A549 (cell line): ENCODE results near the gene KRTAP5-7. TPM values are rescaled to one million over a fixed set of nuclear protein-coding genes. Genes with fewer than 3 reads are reported as not detected.

Experiments used
- ATAC-seq, 2 experiments: fragments of 200-7000 bp in 1 of 2; fragments of >200 bp in 1 of 2; cut with Nextera tagmentation in 1 of 2; cut with Tn5 transposase in 1 of 2; 3 replicates each; pipeline versions ENCODE4 v1.8.0 to v1.9.1; 2018 to 2020; ENCODE audit warnings: mild to moderate bottlenecking in 1 of 2, moderate library complexity in 1 of 2
- CTCF ChIA-PET: fragments of 300-600 bp; sonication (Branson Sonifier 250); formaldehyde crosslinking; extraction: SDS; loops from one replicate; lab custom pipeline; 2021; ENCODE audit warnings: antibody characterized with exemption, inconsistent platforms; lab: Yijun Ruan, JAX
- POLR2A ChIA-PET: fragments of 350-600 bp; formaldehyde crosslinking; extraction: SDS; loops from one replicate; lab custom pipeline; 2021; ENCODE audit warnings: antibody characterized with exemption, inconsistent platforms; lab: Yijun Ruan, JAX
- DNase-seq, 2 experiments: peaks; one replicate each; pipeline versions ENCODE4 v3.0.0 to v3.0.0-alpha.2; 2011 to 2016; ENCODE audit warnings: low read depth in 1 of 2, low spot score in 1 of 2
- FAIRE-seq: peaks from 2 replicates; lab custom pipeline; 2011; peaks lifted over from hg19 to GRCh38; lab: Jason Lieb, UNC
- H3K27ac ChIP-seq, 2 experiments: fragments of >200 bp; sonication (Bioruptor Twin); formaldehyde crosslinking; 3 replicates each; pipeline ENCODE4 v1.5.1; 2016 to 2017
- H3K4me1 ChIP-seq: fragments of >200 bp; sonication (Bioruptor Twin); formaldehyde crosslinking; 3 replicates; pipeline ENCODE4 v1.6.1; 2016
- H3K4me2 ChIP-seq: fragments of >200 bp; sonication (Bioruptor Twin); formaldehyde crosslinking; 3 replicates; pipeline ENCODE4 v1.6.1; 2016
- H3K4me3 ChIP-seq: fragments of >200 bp; sonication (Bioruptor Twin); formaldehyde crosslinking; 3 replicates; pipeline ENCODE4 v1.5.1; 2016
- H3K9me3 ChIP-seq: fragments of >200 bp; sonication (Bioruptor Twin); formaldehyde crosslinking; 3 replicates; pipeline ENCODE4 v1.6.1; 2016
- BHLHE40 ChIP-seq: IDR thresholded peaks from 2 replicates; pipeline ENCODE4 v1.6.1; 2012; ENCODE audit warnings: low read depth, low read length, inconsistent platforms
- CBX2 ChIP-seq: fragments of 200-600 bp; sonication (generic); IDR thresholded peaks from 2 replicates; pipeline ENCODE4 v1.6.1; 2016; ENCODE audit warnings: low read depth, mild to moderate bottlenecking, borderline replicate concordance
- CEBPB ChIP-seq, 2 experiments: fragments of >200 bp in 1 of 2; sonication (Bioruptor Twin) in 1 of 2; formaldehyde crosslinking in 1 of 2; IDR thresholded peaks; 2 replicates each; pipeline ENCODE4 v1.6.1; 2012 to 2016
- CHD2 ChIP-seq: fragments of 150-350 bp; IDR thresholded peaks from 2 replicates; pipeline ENCODE4 v1.6.1; 2014; ENCODE audit warnings: low read length; ENCODE audit not compliant: partially characterized antibody
- EHF ChIP-seq: fragments of 250-450 bp; sonication (Bioruptor Pico); IDR thresholded peaks from 2 replicates; pipeline ENCODE4 v1.5.0; 2020; ENCODE audit warnings: mild to moderate bottlenecking
- EP300 ChIP-seq, 2 experiments: fragments of >200 bp; sonication (Bioruptor Twin); formaldehyde crosslinking; IDR thresholded peaks; 2 replicates in 1 of 2; 3 replicates in 1 of 2; pipeline ENCODE4 v1.6.1; 2016 to 2017
- FOSB ChIP-seq: fragments of 250-450 bp; sonication (Bioruptor Pico); IDR thresholded peaks from 2 replicates; pipeline ENCODE4 v1.5.0; 2020; ENCODE audit warnings: mild to moderate bottlenecking, moderate library complexity
- HEYL ChIP-seq: fragments of 250-450 bp; sonication (Bioruptor Pico); IDR thresholded peaks from 2 replicates; pipeline ENCODE4 v1.8.0; 2021; ENCODE audit warnings: mild to moderate bottlenecking, moderate library complexity
- HOXA7 ChIP-seq: fragments of 250-450 bp; sonication (Bioruptor Pico); IDR thresholded peaks from 2 replicates; pipeline ENCODE4 v1.5.0; 2020; ENCODE audit warnings: mild to moderate bottlenecking, moderate library complexity
- HOXB13 ChIP-seq: fragments of 250-450 bp; sonication (Bioruptor Pico); IDR thresholded peaks from 2 replicates; pipeline ENCODE4 v1.5.0; 2020; ENCODE audit warnings: low read depth, mild to moderate bottlenecking, moderate library complexity
- HOXB5 ChIP-seq: fragments of 250-450 bp; sonication (Bioruptor Pico); IDR thresholded peaks from 2 replicates; pipeline ENCODE4 v1.5.0; 2020; ENCODE audit warnings: mild to moderate bottlenecking, moderate library complexity
- KDM1A ChIP-seq: fragments of 200-600 bp; sonication (generic); IDR thresholded peaks from 2 replicates; pipeline ENCODE4 v1.6.1; 2016; ENCODE audit warnings: low read depth, mild to moderate bottlenecking
- KDM5A ChIP-seq: fragments of 200-600 bp; sonication (generic); IDR thresholded peaks from 2 replicates; pipeline ENCODE4 v1.6.1; 2016; ENCODE audit warnings: antibody characterized with exemption, mild to moderate bottlenecking
- MAX ChIP-seq: IDR thresholded peaks from 2 replicates; pipeline ENCODE4 v1.6.1; 2012
- NFE2L2 ChIP-seq: fragments of 150-350 bp; conservative IDR thresholded peaks from 2 replicates; pipeline ENCODE4 v1.6.1; 2014; ENCODE audit warnings: low read length
- NPAS2 ChIP-seq: fragments of 250-450 bp; sonication (Bioruptor Pico); IDR thresholded peaks from 2 replicates; pipeline ENCODE4 v1.8.0; 2022; ENCODE audit warnings: mild to moderate bottlenecking, moderate library complexity, borderline replicate concordance
- NR3C1 ChIP-seq: fragments of >200 bp; sonication (Bioruptor Twin); formaldehyde crosslinking; IDR thresholded peaks from 3 replicates; pipeline ENCODE4 v1.6.1; 2017
- PBX3 ChIP-seq: IDR thresholded peaks from 2 replicates; pipeline ENCODE4 v1.6.1; 2012
- POLR2A ChIP-seq: IDR thresholded peaks from 2 replicates; pipeline ENCODE4 v1.6.1; 2012; ENCODE audit warnings: mild to moderate bottlenecking, low read length
- RAD21 ChIP-seq, 2 experiments: fragments of >200 bp in 1 of 2; sonication (Bioruptor Twin) in 1 of 2; formaldehyde crosslinking in 1 of 2; IDR thresholded peaks in 1 of 2; conservative IDR thresholded peaks in 1 of 2; 2 replicates in 1 of 2; 3 replicates in 1 of 2; pipeline ENCODE4 v1.6.1; 2012 to 2018; ENCODE audit warnings: inconsistent platforms in 1 of 2
- RCOR1 ChIP-seq: fragments of 150-350 bp; IDR thresholded peaks from 2 replicates; pipeline ENCODE4 v1.6.1; 2014; ENCODE audit warnings: antibody characterized with exemption, low read length, low read depth
- RNF2 ChIP-seq: fragments of 200-600 bp; sonication (generic); IDR thresholded peaks from 2 replicates; pipeline ENCODE4 v1.6.1; 2016; ENCODE audit warnings: low read depth, mild to moderate bottlenecking, antibody characterized with exemption, moderate library complexity, borderline replicate concordance
- SMC3 ChIP-seq: fragments of >200 bp; sonication (Bioruptor Twin); formaldehyde crosslinking; IDR thresholded peaks from 3 replicates; pipeline ENCODE4 v1.6.1; 2018; ENCODE audit warnings: inconsistent platforms
- SREBF2 ChIP-seq: fragments of 450-650 bp; IDR thresholded peaks from 2 replicates; pipeline ENCODE4 v1.6.1; 2014; ENCODE audit warnings: mild to moderate bottlenecking, moderate library complexity
- TP53 ChIP-seq: fragments of 250-450 bp; sonication (Bioruptor Pico); IDR thresholded peaks from 2 replicates; pipeline ENCODE4 v1.5.0; 2021; ENCODE audit warnings: mild to moderate bottlenecking, moderate library complexity
- USF2 ChIP-seq: fragments of 450-650 bp; IDR thresholded peaks from 2 replicates; pipeline ENCODE4 v1.6.1; 2014; ENCODE audit warnings: antibody characterized with exemption
- ZFP36 ChIP-seq: fragments of 450-650 bp; IDR thresholded peaks from 2 replicates; pipeline ENCODE4 v1.6.1; 2014; ENCODE audit warnings: borderline replicate concordance; ENCODE audit not compliant: partially characterized antibody
- WGBS: methylation state at CpG from one replicate; pipeline ENCODE4 v1.1.6; 2017; ENCODE audit errors: missing lambda C conversion rate; 5-methylcytosine and 5-hydroxymethylcytosine counted together
- polyA plus RNA-seq, 4 experiments: library from polyadenylated mRNA; depleted of rRNA in 3 of 4; stranded (reverse); fragments of >200 nt; fragmentation: RNase III in 1 of 4; extraction: RNeasy Plus Mini Kit Qiagen cat#74134 plus additional on column Dnase treatment in 1 of 4; gene quantifications; 2 replicates in 3 of 4; 3 replicates in 1 of 4; pipeline ENCODE4 v1.2.3, GENCODE V29; 2011 to 2017

KRTAP5-7 gene
- polyA plus RNA-seq, 2 of the 4 experiments (the other 2 are of a cell fraction) = not detected

- H3K4me1 ChIP-seq = no peaks in the 10 kb centered on the region
- 91% methylated on average over 5 of the region's 5 CpGs for WGBS
- ChIA-PET CTCF (interaction anchor here (0.9 to 1.5 kb wide), 3 partner anchors 13 to 1193 kb away, joined by 3 read pairs; no protein-coding TSS in a partner anchor), POLR2A (no interaction called here)
- H3K27ac ChIP-seq = no peak overlapping the region
- no peak for TF ChIP-seq CHD2
- no peak for TF ChIP-seq USF2
- no peak for TF ChIP-seq HOXA7
- TF ChIP-seq ZFP36 = no peak
- TF ChIP-seq POLR2A = no peak
- TF ChIP-seq BHLHE40 = no peak
- TF ChIP-seq KDM1A = no peak
- TF ChIP-seq CEBPB (IDR thresholded peaks at IDR 0.05) = no peak
- TF ChIP-seq TP53 (CRISPR knock-in tag) = no peak
- TF ChIP-seq HOXB13 (CRISPR knock-in tag) = no peak
- TF ChIP-seq HEYL (CRISPR knock-in tag) = no peak
- TF ChIP-seq CBX2 = no peak
- no peak for TF ChIP-seq KDM5A
- no peak for TF ChIP-seq RCOR1
- no peak for TF ChIP-seq EHF (CRISPR knock-in tag)
- TF ChIP-seq FOSB (CRISPR knock-in tag) = no peak
- TF ChIP-seq HOXB5 = no peak
- H3K4me2 ChIP-seq = no peak overlapping the region
- no peak for ATAC-seq
- no peak overlapping the region for H3K4me3 ChIP-seq
- no peak for DNase-seq
- FAIRE-seq = no peak
- 0 out of 3 replicates have a peak, but pooled peaks cover 6% of the 10 kb centered on the region for H3K9me3 ChIP-seq
Observed at GRCh38 chr11:71507102-71507501, 20.0 kb upstream of the KRTAP5-7 start.

- no peak overlapping the region for H3K4me2 ChIP-seq
- no peaks in the 10 kb centered on the region for H3K9me3 ChIP-seq
- TF ChIP-seq USF2 (no peak), NPAS2 (CRISPR knock-in tag) (no peak), RNF2 (no peak), FOSB (CRISPR knock-in tag) (no peak), POLR2A (no peak), PBX3 (no peak), HOXA7 (no peak), SMC3 (no peak), MAX (no peak), EHF (CRISPR knock-in tag) (no peak), NR3C1 (no peak), EP300 (IDR thresholded peaks at IDR 0.05) (no peak), SREBF2 (no peak), RAD21 (conservative IDR thresholded peaks at IDR 0.05 in 1 of 2, IDR thresholded peaks at IDR 0.05 in 1 of 2) (no peak), NFE2L2 (no peak)
- no peak for ATAC-seq
- ChIA-PET CTCF (interaction anchor here (1.4 kb wide), 1 partner anchor 62 kb away, joined by 5 read pairs; no protein-coding TSS in a partner anchor), POLR2A (no interaction called here)
- no peak overlapping the region for H3K27ac ChIP-seq
- no peak for DNase-seq
- no peaks in the 10 kb centered on the region for H3K4me1 ChIP-seq
- H3K4me3 ChIP-seq = no peak overlapping the region
- 78% methylated on average over 34 of the region's 55 CpGs for WGBS
- no peak for FAIRE-seq
Observed at GRCh38 chr11:71518506-71519471, 8.3 kb upstream of the KRTAP5-7 start.
